ENCODE data around the gene BEND6. TPM values are rescaled to one million over a fixed set of nuclear protein-coding genes. Genes with fewer than 3 reads are reported as not detected.
"Not testable (repeated sequence)": the region's sequence is repeated elsewhere in the genome, so short reads cannot be mapped to it uniquely, and the experiment has no call there.

BEND6 gene
- total RNA-seq, 2 experiments from 2014 or later, result 0.50 to 1.5 TPM

DNA sequence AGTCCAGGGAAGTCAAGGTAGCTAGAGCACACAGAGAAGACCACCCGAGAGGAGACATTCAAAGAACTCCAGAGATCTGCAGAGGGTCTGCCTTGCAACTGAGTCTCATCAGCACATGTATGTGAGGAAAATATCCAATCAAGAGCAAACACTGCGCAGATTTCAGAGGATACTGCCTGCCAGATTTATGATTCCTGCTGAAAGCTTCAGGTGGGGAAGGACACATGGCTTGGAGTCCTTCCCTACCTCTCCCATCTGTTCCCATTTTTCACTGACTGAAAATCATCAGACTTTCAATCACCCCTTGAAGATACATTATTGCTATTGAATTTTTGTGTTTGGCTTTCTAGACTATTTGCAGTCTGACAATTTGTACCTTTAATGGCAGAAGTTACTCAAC lies 84.0 kb downstream of the BEND6 start:
- H3K27ac ChIP-seq (ENCODE audit: low read depth, low read length, poor library complexity, severe bottlenecking), result no peak overlapping the region
- DNase-seq (ENCODE audit: low spot score), result no peak
- ChIA-PET CTCF (ENCODE audit: unreplicated experiment) (no interaction called here), POLR2A (interaction anchor here (0.8 to 1.0 kb wide), 2 partner anchors 15 to 75 kb away, joined by 3 to 6 read pairs; no protein-coding TSS in a partner anchor)
- H3K79me2 ChIP-seq (ENCODE audit: insufficient read depth, low read depth, low read length), result no peaks in the 10 kb centered on the region
- H3K4me1 ChIP-seq (ENCODE audit: insufficient read depth, low read length, poor library complexity, severe bottlenecking), result no peaks in the 10 kb centered on the region
- no peak overlapping the region for H3K4me3 ChIP-seq (ENCODE audit: low read depth, low read length, poor library complexity, severe bottlenecking)
- H3K4me2 ChIP-seq (ENCODE audit: low read length), result no peak overlapping the region
- TF ChIP-seq, protein P1, sequence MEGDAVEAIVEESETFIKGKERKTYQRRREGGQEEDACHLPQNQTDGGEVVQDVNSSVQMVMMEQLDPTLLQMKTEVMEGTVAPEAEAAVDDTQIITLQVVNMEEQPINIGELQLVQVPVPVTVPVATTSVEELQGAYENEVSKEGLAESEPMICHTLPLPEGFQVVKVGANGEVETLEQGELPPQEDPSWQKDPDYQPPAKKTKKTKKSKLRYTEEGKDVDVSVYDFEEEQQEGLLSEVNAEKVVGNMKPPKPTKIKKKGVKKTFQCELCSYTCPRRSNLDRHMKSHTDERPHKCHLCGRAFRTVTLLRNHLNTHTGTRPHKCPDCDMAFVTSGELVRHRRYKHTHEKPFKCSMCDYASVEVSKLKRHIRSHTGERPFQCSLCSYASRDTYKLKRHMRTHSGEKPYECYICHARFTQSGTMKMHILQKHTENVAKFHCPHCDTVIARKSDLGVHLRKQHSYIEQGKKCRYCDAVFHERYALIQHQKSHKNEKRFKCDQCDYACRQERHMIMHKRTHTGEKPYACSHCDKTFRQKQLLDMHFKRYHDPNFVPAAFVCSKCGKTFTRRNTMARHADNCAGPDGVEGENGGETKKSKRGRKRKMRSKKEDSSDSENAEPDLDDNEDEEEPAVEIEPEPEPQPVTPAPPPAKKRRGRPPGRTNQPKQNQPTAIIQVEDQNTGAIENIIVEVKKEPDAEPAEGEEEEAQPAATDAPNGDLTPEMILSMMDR (conservative IDR thresholded peaks at IDR 0.05; ENCODE audit: low read length), result no peak
- no peak for TF ChIP-seq EZH2phosphoT487 (IDR thresholded peaks at IDR 0.05; ENCODE audit: borderline replicate concordance, low read depth, low read length)
- no peaks in the 10 kb centered on the region for H4K20me1 ChIP-seq (ENCODE audit: insufficient read depth, low read length)
- intact Hi-C loops (cut with micrococcal nuclease; ENCODE audit: unreplicated experiment), result no loop called here
- no peak overlapping the region for H2AFZ ChIP-seq (ENCODE audit: low read length)
- BruUV-seq (replicated peaks), result no TSS peak
- H3K9me3 ChIP-seq (ENCODE audit: low read length), result no peaks in the 10 kb centered on the region
- no peaks in the 10 kb centered on the region for H3K9me2 ChIP-seq (ENCODE audit: insufficient read depth, low read length)
- no peaks in the 10 kb centered on the region for H3K36me3 ChIP-seq (ENCODE audit: insufficient read depth, low read length)

DNA sequence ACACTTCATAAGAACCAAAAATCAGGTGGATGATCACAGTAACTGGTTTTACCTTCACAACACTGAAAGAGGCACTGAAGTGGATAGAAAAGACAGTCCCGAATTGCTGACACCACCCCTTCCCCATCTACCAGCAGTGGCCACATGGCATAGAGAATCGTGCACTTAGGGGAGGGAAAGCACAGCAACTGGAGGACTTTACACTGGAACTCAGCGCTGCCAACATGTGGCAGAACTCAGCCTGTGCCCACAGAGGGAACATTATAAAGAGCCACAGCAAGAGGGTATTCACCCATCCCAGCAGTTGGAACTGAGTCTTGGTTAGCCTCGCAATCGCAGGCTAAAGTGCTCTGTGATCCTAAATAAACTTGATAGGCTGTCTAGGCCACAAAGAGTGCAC lies 85.1 kb downstream of the BEND6 start:
- Histone ChIP-seq H3K79me2 (ENCODE audit: insufficient read depth, low read depth, low read length) (no peaks in the 10 kb centered on the region), H3K4me2 (ENCODE audit: low read length) (no peak overlapping the region), H3K4me3 (ENCODE audit: low read depth, low read length, poor library complexity, severe bottlenecking) (no peak overlapping the region), H4K20me1 (ENCODE audit: insufficient read depth, low read length) (no peaks in the 10 kb centered on the region), H3K9me3 (ENCODE audit: low read length) (no peaks in the 10 kb centered on the region), H3K27ac (ENCODE audit: low read depth, low read length, poor library complexity, severe bottlenecking) (no peak overlapping the region), H2AFZ (ENCODE audit: low read length) (peak overlapping the region; percentile 5; the same call in 1 of the 2 replicates), H3K36me3 (ENCODE audit: insufficient read depth, low read length) (no peaks in the 10 kb centered on the region), H3K4me1 (ENCODE audit: insufficient read depth, low read length, poor library complexity, severe bottlenecking) (no peaks in the 10 kb centered on the region), H3K9me2 (ENCODE audit: insufficient read depth, low read length) (no peaks in the 10 kb centered on the region)
- no TSS peak for BruUV-seq (replicated peaks)
- peak; percentile 40 for DNase-seq (ENCODE audit: low spot score)
- TF ChIP-seq EZH2phosphoT487 (IDR thresholded peaks at IDR 0.05; ENCODE audit: borderline replicate concordance, low read depth, low read length), result no peak
- TF ChIP-seq, protein P1 (conservative IDR thresholded peaks at IDR 0.05; ENCODE audit: low read length), result peak; percentile 51
- ChIA-PET CTCF (ENCODE audit: unreplicated experiment) (no interaction called here), POLR2A (no interaction called here)
- intact Hi-C loops (cut with micrococcal nuclease; ENCODE audit: unreplicated experiment), result no loop called here

DNA sequence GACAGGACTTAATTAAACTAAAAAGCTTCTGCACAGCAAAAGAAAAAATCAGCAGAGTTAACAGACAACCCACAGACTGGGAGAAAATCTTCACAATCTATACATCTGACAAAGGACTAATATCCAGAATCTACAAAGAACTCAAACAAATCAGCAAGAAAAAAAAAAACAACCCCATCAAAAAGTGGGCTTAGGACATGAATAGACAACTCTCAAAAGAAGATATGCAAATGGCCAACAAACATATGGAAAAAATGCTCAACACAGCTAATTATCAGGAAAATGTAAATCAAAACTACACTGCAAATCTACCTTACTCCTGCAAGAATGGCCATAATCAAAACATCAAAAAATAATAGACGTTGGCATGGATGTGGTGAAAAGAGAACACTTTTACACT lies 89.2 kb downstream of the BEND6 start:
- DNase-seq (ENCODE audit: low spot score); intact Hi-C loops (cut with micrococcal nuclease; ENCODE audit: unreplicated experiment); H3K4me3 ChIP-seq (ENCODE audit: low read depth, low read length, poor library complexity, severe bottlenecking); CTCF ChIA-PET (ENCODE audit: unreplicated experiment); POLR2A ChIA-PET; H2AFZ ChIP-seq (ENCODE audit: low read length); H3K9me3 ChIP-seq (ENCODE audit: low read length); H3K4me2 ChIP-seq (ENCODE audit: low read length); H3K27ac ChIP-seq (ENCODE audit: low read depth, low read length, poor library complexity, severe bottlenecking); BruUV-seq (replicated peaks); H4K20me1 ChIP-seq (ENCODE audit: insufficient read depth, low read length); H3K9me2 ChIP-seq (ENCODE audit: insufficient read depth, low read length): not testable (repeated sequence)
- Histone ChIP-seq H3K36me3 (ENCODE audit: insufficient read depth, low read length) (peaks cover 10% of the 10 kb centered on the region), H3K4me1 (ENCODE audit: insufficient read depth, low read length, poor library complexity, severe bottlenecking) (peaks cover 14% of the 10 kb centered on the region), H3K79me2 (ENCODE audit: insufficient read depth, low read depth, low read length) (peaks cover 13% of the 10 kb centered on the region)

All from OCI-LY7 (cell line).